Measurements from ENCODE around the gene ZEB1. TPM values are rescaled to one million over a fixed set of nuclear protein-coding genes. Genes with fewer than 3 reads are reported as not detected.

ZEB1 gene
- total and polyA plus RNA-seq, 9 of the 15 experiments (the other 6 are each of a cell fraction or from before 2014, with no cell fraction given), result 2.1 to 8.4 (median 4.9) TPM

DNA sequence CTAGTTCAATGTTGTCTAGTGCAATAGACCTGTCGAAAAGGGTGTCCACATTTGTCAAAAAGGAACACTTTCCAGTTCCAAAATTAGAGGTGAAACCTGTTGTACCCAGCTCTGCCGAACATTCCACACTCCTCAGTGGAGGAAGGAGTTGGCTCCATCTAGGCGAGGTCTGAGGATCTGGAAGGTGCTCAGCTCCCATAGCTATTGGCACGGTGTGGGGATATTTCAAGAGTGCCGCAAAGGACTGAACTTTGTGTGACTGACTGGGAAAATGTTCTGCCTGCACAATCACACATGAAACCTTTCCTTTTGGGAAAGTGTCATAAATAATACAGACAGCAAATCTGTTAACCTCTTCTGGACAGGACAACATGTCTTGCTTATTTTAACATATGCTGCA lies 48.1 kb upstream of the ZEB1 start (continued):
- TF ChIP-seq, protein P1, sequence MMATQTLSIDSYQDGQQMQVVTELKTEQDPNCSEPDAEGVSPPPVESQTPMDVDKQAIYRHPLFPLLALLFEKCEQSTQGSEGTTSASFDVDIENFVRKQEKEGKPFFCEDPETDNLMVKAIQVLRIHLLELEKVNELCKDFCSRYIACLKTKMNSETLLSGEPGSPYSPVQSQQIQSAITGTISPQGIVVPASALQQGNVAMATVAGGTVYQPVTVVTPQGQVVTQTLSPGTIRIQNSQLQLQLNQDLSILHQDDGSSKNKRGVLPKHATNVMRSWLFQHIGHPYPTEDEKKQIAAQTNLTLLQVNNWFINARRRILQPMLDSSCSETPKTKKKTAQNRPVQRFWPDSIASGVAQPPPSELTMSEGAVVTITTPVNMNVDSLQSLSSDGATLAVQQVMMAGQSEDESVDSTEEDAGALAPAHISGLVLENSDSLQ (IDR thresholded peaks at IDR 0.05), result no peak
- TF ChIP-seq SMAD1 (IDR thresholded peaks at IDR 0.05; ENCODE audit: low read depth, low read length, partially characterized antibody) (no peak), RHOXF2B (CRISPR knock-in tag; conservative IDR thresholded peaks at IDR 0.05) (no peak), DIDO1 (tag; IDR thresholded peaks at IDR 0.05; ENCODE audit: low read depth) (no peak), SREBF2 (CRISPR knock-in tag; IDR thresholded peaks at IDR 0.05) (no peak), CCAR2 (IDR thresholded peaks at IDR 0.05; ENCODE audit: low read depth, low read length) (no peak), ASH1L (IDR thresholded peaks at IDR 0.05; ENCODE audit: borderline replicate concordance, low read depth, partially characterized antibody) (no peak), HOXB6 (CRISPR knock-in tag; IDR thresholded peaks at IDR 0.05; ENCODE audit: borderline replicate concordance) (no peak)
- TF ChIP-seq, protein P2, sequence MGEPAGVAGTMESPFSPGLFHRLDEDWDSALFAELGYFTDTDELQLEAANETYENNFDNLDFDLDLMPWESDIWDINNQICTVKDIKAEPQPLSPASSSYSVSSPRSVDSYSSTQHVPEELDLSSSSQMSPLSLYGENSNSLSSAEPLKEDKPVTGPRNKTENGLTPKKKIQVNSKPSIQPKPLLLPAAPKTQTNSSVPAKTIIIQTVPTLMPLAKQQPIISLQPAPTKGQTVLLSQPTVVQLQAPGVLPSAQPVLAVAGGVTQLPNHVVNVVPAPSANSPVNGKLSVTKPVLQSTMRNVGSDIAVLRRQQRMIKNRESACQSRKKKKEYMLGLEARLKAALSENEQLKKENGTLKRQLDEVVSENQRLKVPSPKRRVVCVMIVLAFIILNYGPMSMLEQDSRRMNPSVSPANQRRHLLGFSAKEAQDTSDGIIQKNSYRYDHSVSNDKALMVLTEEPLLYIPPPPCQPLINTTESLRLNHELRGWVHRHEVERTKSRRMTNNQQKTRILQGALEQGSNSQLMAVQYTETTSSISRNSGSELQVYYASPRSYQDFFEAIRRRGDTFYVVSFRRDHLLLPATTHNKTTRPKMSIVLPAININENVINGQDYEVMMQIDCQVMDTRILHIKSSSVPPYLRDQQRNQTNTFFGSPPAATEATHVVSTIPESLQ (CRISPR knock-in tag; IDR thresholded peaks at IDR 0.05), result no peak
- TF ChIP-seq, protein P3, sequence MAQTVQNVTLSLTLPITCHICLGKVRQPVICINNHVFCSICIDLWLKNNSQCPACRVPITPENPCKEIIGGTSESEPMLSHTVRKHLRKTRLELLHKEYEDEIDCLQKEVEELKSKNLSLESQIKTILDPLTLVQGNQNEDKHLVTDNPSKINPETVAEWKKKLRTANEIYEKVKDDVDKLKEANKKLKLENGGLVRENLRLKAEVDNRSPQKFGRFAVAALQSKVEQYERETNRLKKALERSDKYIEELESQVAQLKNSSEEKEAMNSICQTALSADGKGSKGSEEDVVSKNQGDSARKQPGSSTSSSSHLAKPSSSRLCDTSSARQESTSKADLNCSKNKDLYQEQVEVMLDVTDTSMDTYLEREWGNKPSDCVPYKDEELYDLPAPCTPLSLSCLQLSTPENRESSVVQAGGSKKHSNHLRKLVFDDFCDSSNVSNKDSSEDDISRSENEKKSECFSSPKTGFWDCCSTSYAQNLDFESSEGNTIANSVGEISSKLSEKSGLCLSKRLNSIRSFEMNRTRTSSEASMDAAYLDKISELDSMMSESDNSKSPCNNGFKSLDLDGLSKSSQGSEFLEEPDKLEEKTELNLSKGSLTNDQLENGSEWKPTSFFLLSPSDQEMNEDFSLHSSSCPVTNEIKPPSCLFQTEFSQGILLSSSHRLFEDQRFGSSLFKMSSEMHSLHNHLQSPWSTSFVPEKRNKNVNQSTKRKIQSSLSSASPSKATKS (CRISPR knock-in tag; IDR thresholded peaks at IDR 0.05), result no peak
